Stimulated activated CD4-positive, alpha-beta T cell treated with anti-CD3 and anti-CD28 coated beads, Interleukin-2, amount 100 ng/mL, for 4 hours (primary cell): ENCODE data around the gene HDAC6.
"Not testable (repeated sequence)": the region's sequence is repeated elsewhere in the genome, so short reads cannot be mapped to it uniquely, and the experiment has no call there.

Experiments used
- DNase-seq: peaks from one replicate; pipeline ENCODE4 v3.0.0-alpha.2; 2020; ENCODE audit warnings: low read depth

The HDAC6 gene

DNA sequence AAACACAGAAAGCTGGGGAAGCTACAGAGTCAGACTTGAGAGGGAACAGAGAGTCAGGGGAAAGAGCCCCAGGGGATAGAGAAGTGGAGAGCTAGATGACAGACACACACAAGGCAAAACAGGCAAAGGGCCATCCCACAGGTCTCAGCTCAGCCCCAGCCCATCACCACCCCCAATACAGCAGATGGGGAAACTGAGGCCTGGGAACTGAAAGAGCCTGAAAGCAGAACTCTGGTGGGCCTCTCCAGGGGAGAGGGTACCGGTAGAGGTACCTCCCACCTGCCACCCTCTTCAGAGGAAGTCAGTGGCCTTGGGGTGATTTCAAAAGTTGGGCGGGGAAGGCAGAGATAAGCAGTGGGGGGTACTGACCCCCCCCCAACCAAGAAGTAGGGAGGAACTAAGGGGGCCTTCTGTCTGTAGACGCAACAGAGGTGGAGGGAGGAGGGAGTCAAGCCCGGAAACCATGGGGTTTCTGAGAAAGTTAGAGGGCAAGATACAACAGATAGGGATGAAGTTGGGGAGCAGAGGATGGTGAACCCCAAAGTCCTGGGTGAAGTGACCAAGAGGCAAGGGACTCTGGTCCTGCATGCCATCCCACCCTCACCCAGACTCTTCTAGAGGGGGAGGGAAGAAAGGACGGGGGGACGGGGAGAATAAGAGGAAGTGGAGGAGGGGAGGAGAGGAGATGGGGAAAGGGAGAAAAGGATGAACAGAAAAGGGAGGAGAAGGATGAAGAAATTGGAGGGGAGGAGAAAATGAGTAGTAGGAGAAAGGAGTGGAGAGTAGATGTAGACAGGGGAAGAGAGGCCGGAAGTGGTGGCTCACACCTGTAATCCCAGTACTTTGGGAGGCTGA lies 12.3 kb upstream of the HDAC6 start:
- DNase-seq = no peak

DNA sequence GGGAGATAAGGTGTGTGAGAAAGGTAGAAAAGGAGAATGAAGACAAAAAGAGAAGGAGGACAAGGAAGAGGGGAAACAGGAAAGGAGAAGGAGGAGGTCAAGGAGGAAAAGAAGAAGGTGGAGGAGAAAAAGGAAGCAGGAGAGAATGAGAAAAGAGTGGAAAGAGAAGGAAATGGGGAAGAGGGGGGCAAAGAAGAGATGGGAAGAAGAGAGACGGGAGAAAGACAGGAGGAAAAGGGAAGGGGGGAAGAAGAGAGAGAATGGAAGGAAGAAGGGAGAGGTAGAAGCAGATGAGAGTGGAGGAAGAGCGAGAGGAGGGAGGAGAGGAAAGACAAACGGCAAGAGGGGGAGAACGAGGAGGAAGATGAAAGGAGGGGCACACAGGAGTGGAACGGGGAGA lies 11.4 kb upstream of the HDAC6 start:
- DNase-seq = no peak

DNA sequence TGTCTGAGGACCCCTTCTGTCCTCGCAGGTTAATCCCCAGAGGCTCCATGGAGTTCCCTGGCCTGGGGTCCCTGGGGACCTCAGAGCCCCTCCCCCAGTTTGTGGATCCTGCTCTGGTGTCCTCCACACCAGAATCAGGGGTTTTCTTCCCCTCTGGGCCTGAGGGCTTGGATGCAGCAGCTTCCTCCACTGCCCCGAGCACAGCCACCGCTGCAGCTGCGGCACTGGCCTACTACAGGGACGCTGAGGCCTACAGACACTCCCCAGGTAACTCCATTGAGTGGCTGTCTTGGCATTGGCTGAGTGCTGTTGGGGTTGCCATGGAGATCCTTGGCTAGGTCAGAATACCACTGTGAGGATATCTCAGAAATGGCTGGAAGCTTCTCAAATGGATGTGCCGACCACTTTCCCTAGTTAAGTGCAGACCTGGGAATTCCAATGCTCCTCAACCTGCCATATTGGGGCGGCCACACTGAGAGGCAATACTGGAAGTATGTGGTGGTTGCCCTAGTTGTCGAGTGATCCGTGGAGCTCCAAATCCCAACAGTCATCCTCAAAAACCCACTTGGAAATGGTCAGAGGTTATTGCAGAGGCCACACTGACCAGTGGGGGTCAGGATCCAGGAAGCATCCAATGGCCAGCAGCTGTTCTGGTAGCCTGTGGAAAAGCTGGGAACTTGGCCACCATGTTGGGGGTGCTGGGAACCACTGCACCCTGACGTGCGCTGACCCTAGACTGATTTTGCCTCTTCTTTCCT lies 10.6 kb upstream of the HDAC6 start:
- DNase-seq = no peak

DNA sequence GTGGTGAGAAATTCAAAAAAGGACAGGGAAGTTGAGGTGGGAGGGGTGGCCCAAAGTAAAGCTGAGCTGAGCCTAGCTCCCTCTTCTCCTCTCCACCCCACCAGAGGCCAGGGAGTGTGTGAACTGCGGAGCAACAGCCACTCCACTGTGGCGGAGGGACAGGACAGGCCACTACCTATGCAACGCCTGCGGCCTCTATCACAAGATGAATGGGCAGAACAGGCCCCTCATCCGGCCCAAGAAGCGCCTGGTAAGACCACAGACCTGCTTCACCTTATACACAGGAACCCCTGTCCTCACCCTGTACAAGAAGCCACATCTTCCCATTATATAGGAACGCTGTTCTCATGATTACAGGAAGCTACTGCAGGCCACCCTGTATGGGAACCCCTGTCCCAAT lies 9.6 kb upstream of the HDAC6 start:
- no peak for DNase-seq

DNA sequence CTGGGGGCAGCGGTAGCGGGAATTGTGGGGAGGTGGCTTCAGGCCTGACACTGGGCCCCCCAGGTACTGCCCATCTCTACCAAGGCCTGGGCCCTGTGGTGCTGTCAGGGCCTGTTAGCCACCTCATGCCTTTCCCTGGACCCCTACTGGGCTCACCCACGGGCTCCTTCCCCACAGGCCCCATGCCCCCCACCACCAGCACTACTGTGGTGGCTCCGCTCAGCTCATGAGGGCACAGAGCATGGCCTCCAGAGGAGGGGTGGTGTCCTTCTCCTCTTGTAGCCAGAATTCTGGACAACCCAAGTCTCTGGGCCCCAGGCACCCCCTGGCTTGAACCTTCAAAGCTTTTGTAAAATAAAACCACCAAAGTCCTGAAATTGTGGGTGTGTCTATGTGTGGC lies 7.9 kb upstream of the HDAC6 start:
- DNase-seq = no peak

DNA sequence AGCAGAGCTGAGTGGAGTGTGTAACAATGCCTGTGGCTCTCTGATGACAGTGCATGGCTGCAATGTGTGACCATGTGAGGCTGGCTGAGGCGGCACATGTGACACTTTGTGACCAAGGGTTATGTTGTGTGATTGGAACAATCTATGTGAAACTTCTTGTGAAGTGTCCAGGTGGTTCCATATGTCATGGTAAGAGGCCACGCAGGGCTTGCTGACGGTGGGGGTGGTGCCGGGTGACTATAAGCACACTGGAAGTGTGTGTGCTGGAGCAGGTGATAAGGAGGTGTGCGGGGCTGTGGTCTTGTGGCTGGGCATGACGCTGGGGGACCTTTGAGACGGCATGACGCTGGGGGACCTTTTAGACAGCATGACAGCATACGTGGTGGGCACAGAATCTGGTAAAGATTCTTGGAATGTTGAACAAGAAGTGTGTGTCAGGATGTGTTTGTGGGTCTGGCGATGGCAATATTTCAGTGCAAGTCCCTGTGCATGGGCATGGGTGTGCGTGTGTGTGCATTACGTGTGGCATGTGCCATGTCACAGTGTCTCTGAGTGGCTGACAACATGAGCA lies 7.4 kb upstream of the HDAC6 start:
- no peak for DNase-seq

DNA sequence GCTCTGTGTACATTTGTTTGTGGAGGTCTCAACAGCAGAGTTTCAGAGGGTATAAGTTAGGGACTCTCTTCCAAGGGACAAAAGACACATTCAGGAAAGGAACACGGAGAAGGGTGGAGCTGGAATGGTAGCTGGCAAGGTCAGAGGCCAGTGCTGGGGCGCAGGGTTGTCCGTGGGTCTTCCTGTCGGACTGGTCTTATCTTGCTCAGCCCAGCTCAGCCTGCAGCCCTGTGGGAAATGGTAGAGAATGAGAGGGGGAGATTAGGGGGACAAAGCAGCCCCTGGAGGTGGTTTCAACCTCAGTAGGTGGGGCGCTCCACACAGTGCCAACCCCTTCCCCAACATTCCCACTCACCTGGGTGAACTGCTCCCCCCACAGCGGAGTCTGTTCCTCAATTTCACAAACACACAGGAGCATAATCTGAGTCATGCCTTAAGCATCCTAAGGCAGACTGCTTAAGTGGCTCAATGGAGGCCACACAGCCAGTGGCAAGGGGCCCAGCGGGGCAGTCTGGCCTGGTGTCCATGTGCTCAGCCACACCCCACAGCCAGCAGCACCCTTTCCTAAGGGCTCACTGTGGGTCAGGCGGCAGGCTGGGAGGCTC lies 6.9 kb upstream of the HDAC6 start:
- no peak for DNase-seq

DNA sequence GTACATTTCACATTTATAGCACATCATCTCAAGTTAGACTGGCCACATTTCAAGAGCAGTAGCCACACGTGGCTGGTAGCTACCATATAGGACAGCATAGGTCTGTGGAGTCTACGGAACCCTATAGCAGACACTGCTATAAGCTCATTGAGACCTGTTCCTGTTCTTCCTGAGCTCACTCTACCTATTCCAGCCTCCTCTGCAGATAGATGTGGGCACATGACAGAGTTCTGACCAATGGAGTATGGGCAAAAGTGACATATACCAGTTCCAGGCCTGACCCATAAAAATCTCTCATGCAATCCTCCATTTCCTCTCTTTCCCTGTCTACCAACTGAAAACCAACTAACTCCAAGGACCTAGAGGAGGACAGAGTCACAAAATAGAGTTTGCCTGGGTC lies 3.5 kb upstream of the HDAC6 start:
- DNase-seq = no peak

DNA sequence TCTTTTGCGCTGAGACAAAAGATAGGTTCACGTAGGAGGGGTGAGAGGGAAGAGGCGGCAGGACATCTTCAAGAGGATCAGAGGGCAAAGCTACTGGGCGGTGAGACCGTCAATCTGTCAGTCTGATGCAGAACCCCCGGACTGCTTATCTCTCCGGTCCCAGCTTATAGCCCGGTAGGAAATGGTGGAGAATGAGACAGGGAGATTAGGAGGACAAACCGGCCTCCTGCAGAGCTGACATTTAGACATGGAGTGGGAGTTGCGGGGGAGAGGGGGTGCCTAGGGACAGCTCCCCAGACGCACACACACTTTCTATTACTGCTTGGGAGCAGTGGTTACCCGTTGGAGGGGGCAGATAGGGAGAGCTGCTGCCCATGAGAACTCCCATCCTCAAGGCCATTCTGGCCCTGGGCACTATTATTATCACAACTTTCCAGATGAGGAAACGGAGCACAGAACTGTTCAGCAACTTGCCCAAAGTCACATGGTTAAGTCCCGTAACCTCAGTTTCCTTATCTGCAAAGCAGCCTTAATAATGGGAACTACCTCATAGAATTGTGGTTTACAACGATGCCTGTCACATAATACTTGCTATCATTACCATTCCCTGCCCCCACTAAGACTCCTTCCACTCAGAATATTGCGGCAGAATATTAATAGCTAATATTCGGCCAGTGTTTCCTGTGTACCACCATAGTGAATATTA lies 1.1 kb upstream of the HDAC6 start:
- no peak for DNase-seq

DNA sequence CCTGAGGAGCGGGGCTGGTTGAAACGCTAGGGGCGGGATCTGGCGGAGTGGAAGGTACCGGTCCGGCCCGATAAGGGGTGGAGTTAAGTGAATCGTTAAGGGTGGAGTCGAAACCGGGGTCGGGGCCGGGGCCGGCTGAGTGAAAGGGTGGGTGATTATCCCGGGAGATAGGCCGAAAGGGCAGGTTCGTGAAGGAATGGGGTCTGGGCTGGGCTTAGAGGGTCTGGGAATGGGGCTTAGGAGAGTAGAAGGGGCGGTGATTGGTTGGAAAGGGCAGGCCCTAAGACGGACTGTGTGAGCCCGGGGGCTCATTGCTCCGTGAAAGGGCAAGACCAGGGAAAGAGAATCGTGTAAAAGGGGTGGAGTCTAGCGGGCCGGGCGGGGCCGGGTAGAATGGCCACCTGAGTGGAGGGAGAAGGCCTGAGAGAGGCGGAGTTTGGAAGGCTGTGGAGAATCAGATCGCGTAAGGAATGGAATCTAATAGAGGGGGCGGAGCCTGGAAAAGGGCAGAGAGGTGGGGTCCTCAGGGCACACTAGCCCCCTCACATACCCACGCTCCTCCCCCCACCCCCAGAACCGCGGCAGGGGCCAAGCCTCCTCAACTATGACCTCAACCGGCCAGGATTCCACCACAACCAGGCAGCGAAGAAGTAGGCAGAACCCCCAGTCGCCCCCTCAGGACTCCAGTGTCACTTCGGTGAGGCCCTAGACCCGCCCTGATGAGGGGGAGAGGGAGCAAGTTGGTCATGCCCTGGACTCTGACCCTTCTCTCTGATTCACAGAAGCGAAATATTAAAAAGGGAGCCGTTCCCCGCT lies 430 bp downstream of the HDAC6 start:
- peak; percentile 24 for DNase-seq

DNA sequence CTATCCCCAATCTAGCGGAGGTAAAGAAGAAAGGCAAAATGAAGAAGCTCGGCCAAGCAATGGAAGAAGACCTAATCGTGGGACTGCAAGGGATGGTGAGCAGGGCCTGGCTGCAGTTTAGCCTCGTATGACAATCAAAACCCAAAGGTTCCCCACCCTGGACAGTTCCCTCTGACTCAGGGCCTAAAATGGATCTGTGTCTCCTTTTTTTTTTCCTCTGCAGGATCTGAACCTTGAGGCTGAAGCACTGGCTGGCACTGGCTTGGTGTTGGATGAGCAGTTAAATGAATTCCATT lies 986 bp downstream of the HDAC6 start:
- no peak for DNase-seq

DNA sequence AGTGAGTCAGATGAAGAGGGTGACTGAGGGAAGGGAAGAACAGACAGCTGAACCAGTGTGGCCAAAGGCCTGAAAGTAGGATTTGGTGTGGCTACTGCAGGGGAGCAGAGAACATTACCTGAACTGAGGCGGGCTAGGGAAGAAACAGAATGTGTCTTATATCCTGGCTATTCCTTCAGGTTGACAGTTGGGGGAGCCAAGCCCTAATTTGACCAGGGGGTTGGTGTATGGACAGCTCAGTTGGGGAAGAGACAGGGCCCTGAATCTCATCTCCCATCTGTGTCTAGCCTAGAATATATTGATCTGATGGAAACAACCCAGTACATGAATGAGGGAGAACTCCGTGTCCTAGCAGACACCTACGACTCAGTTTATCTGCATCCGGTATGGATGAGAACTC lies 4.2 kb downstream of the HDAC6 start:
- no peak for DNase-seq

DNA sequence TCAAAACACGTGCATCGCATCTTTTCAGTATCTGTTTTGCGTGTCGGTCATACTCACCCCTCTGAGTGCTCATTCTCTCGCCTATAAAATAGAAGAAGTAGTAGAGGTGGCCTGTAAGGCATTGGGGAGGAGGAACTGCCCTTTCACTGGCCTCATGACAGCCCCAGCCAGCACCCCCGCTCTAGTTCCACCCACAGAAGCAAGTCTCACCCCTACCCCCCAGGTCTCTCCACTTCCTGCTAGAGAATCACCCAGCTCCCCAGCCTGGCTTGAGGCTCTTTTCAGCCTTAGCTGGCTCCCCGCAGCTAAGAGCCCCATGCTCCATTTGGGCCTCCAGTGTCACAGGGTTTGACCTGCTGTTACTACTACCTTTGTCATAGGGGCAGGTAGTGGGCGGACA lies 11.8 kb downstream of the HDAC6 start:
- DNase-seq = no peak

DNA sequence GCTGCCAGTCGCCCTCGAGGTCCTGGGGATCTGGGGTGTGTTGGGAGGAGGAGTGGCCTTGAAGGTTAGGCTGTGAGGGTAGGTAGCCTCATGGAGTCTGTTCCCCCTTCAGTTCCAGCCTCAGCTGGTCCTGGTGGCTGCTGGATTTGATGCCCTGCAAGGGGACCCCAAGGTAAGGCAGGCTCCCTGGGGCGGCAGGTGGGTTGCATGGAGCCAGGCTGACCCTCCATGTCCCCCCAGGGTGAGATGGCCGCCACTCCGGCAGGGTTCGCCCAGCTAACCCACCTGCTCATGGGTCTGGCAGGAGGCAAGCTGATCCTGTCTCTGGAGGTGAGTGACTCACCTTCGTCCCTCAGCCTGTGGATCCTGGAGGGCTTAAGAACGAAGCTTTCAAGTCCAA lies 12.9 kb downstream of the HDAC6 start:
- no peak for DNase-seq

DNA sequence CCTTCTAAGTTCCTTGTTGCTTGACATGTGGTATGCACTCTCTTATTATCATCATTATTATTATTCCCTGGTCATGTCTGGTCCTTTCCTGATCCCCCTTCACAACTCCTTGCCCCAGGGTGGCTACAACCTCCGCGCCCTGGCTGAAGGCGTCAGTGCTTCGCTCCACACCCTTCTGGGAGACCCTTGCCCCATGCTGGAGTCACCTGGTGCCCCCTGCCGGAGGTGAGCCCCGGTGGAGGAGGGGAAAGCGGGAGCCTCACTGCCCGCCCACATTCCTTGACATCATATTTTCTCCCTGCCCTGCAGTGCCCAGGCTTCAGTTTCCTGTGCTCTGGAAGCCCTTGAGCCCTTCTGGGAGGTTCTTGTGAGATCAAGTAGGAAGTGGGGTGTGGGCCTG lies 13.4 kb downstream of the HDAC6 start:
- no peak for DNase-seq

DNA sequence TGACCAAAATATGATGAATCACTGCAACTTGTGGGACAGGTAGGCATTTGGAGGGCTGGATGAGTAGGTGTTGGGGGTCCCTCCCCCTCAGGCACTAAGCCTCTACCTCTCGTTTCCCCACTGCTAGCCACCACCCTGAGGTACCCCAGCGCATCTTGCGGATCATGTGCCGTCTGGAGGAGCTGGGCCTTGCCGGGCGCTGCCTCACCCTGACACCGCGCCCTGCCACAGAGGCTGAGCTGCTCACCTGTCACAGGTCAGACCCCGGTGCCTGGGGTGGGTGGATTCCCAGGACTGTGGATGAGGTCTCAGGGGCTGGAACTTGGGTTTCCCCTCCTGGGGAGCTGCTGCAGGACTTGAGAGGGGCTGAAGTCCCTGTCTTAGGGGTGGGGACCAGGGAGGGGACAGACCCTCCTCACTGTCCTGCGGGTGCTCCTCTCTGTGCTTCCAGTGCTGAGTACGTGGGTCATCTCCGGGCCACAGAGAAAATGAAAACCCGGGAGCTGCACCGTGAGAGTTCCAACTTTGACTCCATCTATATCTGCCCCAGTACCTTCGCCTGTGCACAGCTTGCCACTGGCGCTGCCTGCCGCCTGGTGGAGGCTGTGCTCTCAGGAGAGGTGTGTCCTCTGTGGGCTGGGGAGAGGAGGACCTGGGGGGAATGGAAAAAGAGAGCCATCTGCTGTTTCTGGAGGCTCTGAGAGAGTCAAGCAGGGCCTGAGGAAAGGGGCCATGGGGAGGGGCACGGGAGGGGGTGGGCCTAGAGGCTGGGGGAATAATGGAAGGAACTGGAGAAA lies 14.3 kb downstream of the HDAC6 start:
- no peak for DNase-seq

DNA sequence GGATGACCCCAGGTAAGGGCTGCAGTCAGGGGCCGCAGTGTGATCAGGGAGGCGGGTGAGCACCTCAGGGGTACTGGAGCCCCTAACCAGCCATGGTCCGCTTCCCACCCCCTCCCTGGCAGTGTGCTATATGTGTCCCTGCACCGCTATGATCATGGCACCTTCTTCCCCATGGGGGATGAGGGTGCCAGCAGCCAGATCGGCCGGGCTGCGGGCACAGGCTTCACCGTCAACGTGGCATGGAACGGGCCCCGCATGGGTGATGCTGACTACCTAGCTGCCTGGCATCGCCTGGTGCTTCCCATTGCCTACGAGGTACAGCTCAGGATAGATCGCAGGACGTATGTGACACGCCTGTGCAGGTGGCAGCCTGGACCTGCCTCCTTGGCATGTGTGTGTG lies 16.2 kb downstream of the HDAC6 start:
- DNase-seq = no peak

DNA sequence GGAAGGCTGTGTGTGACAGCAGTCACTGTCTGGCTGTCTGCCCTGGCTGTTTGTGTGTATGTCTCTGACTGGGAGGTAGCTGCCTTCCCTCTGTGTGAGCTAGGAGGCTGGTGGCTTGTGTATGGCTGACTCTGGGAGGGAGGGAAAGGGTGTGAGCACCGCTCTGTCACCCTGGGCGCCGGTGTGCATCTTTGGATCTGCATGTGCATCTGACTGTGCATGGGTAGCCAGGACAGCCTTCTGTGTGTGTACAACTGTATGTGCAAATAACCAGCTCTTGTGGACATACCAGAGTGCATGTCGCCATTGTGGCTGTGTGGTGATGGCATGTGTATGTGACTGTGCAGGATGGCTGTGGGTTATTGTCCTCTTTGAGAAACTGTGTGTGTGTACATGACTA lies 17.0 kb downstream of the HDAC6 start:
- DNase-seq = no peak

DNA sequence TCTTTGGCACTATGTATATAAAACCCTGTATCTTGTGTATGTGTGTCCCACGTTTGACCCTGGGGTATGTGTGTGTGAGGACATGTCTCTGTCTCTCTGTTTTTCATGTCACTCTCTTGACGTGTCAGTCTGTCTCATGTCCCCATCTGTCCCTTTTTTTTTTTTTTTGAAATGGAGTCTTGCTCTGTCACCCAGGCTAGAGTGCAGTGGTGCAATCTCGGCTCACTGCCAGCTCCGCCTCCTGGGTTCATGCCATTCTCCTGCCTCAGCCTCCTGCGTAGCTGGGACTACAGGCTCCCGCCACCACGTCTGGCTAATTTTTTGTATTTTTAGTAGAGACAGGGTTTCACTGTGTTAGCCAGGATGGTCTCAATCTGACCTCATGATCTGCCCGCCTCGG lies 17.5 kb downstream of the HDAC6 start:
- DNase-seq = not testable (repeated sequence)

DNA sequence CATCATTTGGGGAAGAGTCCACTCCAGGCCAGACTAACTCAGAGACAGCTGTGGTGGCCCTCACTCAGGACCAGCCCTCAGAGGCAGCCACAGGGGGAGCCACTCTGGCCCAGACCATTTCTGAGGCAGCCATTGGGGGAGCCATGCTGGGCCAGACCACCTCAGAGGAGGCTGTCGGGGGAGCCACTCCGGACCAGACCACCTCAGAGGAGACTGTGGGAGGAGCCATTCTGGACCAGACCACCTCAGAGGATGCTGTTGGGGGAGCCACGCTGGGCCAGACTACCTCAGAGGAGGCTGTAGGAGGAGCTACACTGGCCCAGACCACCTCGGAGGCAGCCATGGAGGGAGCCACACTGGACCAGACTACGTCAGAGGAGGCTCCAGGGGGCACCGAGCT lies 21.2 kb downstream of the HDAC6 start:
- no peak for DNase-seq

DNA sequence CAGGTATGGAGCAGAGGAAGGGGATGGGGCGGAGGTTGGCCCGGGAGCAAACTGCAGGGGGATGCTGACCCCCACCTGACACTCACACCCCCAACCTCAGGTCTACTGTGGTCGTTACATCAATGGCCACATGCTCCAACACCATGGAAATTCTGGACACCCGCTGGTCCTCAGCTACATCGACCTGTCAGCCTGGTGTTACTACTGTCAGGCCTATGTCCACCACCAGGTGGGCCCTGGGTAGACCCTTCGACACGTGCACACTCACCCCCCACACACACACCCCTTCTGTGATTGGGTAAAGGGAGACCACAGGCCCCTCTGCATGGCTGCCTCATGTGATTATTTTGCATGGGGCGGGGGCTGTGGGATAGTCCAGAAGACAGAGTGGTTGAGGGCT lies 22.2 kb downstream of the HDAC6 start:
- no peak for DNase-seq
